Activated T-helper 1 cell treated with Interleukin-2 at 50 U/mL for 16 hours (primary cell): ENCODE measurements around the gene ZMPSTE24.

Experiments
- DNase-seq: peaks from one replicate; pipeline ENCODE4 v3.0.0-alpha.2; 2020; ENCODE audit warnings: low read depth

The ZMPSTE24 gene

GRCh38 chr1:40305451-40305850, 47.4 kb downstream of the ZMPSTE24 start:
- DNase-seq = no peak

- no peak for DNase-seq
These were observed 47.8 kb downstream of the ZMPSTE24 start for GRCh38 chr1:40305871-40306270.

- DNase-seq = no peak
These were observed 48.3 kb downstream of the ZMPSTE24 start for GRCh38 chr1:40306296-40306695.

- no peak for DNase-seq
These were observed 49.1 kb downstream of the ZMPSTE24 start for GRCh38 chr1:40307186-40307585.

- no peak for DNase-seq
These were observed 50.1 kb downstream of the ZMPSTE24 start for GRCh38 chr1:40308036-40308727.

DNA sequence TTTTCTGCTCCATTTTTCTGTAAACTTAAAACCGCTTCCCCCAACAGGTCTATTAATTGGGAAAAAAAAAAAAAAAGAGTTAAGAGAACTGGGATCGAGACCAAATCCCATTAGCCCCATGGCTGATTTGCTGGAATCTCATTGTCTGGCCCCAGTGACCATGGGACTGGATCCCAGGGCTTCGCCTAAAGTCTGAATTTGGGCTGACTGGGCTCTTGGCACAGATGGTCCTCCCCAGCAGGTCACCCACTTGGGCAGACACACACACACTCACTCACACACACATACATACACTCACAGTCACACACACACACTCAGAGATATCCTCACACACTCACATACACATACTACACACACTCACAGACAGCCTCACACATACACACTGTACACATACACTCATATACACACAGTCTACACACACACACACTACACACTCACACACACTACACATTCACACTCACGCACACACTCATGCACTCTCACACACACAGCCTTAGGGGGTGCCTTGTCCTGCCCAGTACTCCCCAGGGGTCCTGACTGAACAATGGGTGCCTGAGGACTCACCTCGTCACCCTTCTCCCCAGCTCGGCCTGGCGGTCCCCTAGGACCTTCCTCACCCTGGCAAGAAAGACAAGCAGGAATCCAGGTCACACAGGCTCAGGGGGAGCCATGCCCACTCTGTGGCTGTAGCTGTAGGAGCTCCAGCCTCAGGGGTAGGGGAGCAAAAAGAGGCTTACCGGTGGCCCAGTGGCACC, 51.5 kb downstream of the ZMPSTE24 start:
- DNase-seq = no peak

- no peak for DNase-seq
These were observed 52.1 kb downstream of the ZMPSTE24 start for GRCh38 chr1:40310129-40310461.

DNA sequence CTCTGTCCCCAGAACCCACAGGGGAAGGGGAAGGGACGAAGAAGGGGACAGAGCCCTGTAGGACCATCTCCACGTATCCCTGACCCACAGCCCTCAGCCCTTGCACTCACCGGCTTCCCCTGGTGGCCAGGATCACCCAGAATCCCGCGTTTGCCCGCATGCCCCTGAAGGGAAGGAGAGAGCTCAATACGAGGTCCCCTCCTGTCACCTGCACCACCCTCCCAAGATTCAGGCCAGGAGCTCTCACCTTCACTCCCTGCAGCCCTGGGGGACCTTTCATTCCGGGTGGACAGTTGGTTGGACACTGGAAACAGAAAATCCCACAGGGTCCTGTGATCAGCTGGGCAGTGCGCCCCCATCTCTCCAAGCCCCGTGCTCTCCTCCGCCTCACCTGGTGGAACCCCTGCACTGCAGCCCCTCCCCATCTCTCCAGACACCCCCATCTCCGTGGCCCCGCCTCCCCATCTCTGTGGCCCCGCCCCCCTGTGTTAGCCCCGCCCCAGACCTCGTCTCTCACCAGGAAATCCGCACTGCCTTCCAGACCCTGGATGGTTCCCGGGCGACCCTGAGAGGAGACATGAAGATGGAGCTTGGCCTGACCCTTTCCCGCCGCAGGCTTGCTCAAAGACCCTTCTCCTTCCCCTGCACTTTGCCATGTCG, 53.1 kb downstream of the ZMPSTE24 start:
- no peak for DNase-seq

GRCh38 chr1:40311692-40312091, 53.7 kb downstream of the ZMPSTE24 start:
- no peak for DNase-seq

DNA sequence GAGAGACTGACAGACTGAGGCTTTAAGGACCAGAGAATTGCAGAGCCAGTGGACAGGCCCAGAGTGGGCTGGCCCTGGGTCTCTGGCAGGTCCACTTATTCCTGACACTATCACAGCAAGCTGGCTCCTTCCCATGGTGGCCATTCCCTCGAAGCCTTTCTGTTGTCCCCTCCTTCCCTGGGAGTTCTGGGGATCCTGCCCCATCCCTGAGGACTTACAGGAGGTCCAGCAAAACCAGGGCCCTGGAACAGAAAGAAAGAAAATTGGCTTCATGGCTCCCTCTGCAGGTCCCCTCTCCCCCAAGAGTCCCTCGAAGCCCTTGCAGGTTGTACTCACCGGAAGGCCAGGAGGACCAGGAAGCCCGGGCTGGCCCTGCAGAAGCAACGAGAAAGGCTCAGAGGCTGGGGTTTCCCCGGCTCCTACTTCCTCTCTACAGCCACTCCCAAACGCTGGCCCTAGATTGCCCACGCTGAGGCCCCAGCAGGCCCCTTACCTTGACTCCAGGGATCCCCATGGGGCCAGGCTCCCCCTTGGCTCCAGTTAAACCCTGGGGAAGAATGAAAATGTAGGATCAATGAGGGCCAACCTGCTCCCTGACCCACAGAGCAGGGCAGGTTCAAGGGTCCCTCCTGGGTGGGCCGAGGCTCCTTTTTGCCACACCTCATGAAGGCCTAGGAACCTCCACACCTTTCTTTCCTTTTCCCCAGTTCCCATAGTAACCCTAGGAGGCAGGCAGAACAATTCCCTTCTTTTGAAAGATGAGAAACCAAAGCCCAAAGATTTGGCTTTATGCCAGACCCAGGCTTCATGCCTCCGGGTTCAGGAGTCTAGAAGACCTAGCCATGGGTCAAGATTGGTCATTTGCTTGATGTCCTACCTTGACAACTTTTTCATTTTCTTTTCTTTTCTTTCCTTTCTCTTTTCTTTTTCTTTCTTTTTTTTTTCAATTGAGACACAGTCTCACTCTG, 54.5 kb downstream of the ZMPSTE24 start:
- no peak for DNase-seq

GRCh38 chr1:40313329-40313957, 55.4 kb downstream of the ZMPSTE24 start:
- DNase-seq = no peak

GRCh38 chr1:40313958-40314720, 56.1 kb downstream of the ZMPSTE24 start:
- no peak for DNase-seq

DNA sequence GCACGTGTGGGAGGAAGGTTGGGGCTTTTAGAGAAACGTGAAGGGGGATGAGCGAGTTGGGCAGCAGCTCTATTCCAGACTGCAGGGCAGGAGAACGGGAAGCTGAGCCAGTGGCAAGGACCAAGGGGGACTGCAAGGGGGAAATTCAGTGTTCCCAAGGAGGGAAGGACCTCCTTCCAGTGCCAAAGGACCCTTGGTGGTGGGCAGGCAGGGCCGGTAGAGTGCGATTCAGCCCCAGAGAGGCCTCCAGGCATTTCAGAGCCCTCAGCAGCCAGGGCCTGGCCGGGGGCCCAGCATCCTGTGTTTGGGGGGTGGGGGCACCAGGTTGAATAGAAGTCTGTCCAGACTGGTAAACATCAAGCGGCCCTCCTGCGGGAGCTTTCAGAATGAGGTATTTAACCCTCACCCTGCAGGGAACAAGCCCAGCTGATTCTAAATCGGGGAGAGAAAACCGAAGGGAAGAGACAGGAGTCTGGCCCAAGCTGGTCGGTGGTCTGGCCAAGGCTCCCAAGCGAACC, 56.7 kb downstream of the ZMPSTE24 start:
- DNase-seq = no peak

- peak; percentile 73 for DNase-seq
These were observed 57.3 kb downstream of the ZMPSTE24 start for GRCh38 chr1:40315239-40315794.

DNA sequence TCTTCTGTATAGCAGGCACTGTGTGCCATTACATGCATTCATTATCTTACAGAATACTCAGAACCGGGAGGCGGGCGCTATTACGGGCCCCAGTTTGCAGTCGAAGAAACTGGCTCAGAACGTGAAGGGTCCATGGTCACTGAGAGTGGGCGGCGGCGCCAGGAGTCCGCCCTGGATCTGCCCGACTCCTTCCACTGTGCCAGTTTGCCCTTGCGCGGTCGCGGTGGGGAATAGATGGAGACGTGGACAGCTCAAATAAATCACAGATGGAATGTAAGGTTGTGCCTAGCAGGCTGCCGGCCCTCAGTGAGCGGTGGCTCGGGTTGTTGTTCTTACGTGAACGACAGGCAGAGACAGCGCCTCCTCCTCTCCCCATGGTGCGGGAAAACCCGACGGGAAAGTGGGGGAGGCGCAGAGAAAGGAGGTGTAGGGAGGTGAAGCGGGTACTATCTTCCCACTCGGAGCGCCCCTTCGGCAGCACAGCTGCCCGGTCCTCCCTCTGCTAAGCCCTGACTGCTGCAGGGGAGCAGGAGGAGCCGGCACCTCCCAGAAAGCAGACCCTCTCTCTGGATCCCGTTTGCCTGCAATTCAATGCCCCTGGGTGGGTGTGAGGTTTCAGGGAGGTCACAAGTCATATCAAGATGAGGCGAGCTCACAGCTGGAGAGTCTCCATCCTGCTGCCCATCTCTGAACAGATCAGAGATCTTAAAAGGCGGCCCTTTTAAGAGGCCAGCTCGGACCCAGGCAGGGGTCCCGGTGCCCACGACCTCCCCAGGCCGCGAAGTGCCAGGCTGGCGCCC, 58.0 kb downstream of the ZMPSTE24 start:
- no peak for DNase-seq

DNA sequence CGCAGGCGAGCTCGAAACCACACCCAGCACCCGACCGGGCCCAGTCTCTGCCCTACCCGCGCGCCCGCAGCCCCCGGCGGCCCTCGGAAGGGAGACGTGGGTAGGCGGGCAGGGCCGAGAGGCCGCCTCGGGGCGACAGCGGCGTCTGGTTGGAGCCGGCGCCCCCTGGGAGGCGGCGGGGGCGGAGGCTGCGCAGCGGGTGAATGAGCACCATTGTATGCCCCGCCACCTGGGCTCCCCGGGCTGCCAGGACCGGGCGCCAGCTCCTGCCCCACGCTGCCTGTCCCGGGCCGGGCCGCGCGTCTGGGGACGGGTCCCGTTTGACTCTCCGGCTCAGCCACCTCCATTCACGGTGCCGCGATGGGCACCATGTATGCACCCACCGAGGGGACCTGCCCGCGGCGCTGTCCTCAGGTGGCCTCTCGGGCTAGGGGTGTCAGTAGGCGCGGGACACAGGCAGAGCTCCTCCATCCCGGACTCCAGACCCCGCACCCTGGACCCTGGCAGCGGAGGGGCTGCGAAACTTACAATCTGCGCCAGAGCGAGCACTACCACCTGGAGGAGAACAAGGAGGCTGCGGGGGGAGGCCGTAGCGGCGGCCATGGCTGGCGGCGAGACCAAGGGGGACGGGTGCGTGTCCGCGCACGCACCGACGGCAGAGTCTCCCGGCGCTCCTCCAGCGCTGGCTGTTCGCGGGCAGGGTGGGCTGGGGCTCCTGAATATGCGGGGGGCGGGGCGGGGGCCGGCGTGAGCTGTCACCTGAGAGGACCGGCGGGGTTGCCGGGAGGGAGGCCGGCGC, 58.8 kb downstream of the ZMPSTE24 start, which contains the start of gene COL9A2:
Gene COL9A2 (minus strand): TSS at position 692 of the 799 bp plus-strand sequence. CDS start 89 bp downstream, at position 603.
- peak; percentile 50 for DNase-seq

GRCh38 chr1:40317394-40318074, 59.5 kb downstream of the ZMPSTE24 start:
- DNase-seq = no peak

- DNase-seq = no peak
These were observed 60.4 kb downstream of the ZMPSTE24 start for GRCh38 chr1:40318476-40318875.
